Activated CD8-positive, alpha-beta memory T cell treated with anti-CD3 and anti-CD28 coated beads for 24 hours (primary cell): ENCODE data around the gene TRAPPC3.

ENCODE experiments used
- DNase-seq: peaks from one replicate; pipeline ENCODE4 v3.0.0-alpha.2; 2020

Gene TRAPPC3

GRCh38 chr1:36097693-36098585 lies 51.3 kb downstream of the TRAPPC3 start:
- DNase-seq: no peak

- DNase-seq: peak; percentile 54
These were observed 52.5 kb downstream of the TRAPPC3 start for GRCh38 chr1:36096500-36097432.

- DNase-seq: no peak
These were observed 53.4 kb downstream of the TRAPPC3 start for GRCh38 chr1:36095760-36096405.

- DNase-seq: no peak
These were observed 54.6 kb downstream of the TRAPPC3 start for GRCh38 chr1:36094621-36095061.

GRCh38 chr1:36093929-36094328 lies 55.4 kb downstream of the TRAPPC3 start:
- no peak for DNase-seq

GRCh38 chr1:36093226-36093625 lies 56.1 kb downstream of the TRAPPC3 start:
- DNase-seq: no peak

- DNase-seq: peak; percentile 32
These were observed 56.5 kb downstream of the TRAPPC3 start for GRCh38 chr1:36092798-36093185.

GRCh38 chr1:36092166-36092797 lies 57.0 kb downstream of the TRAPPC3 start:
- peak; percentile 46 for DNase-seq

- DNase-seq: peak; percentile 38
These were observed 57.6 kb downstream of the TRAPPC3 start for GRCh38 chr1:36091698-36092097.

GRCh38 chr1:36091141-36091540 lies 58.1 kb downstream of the TRAPPC3 start:
- no peak for DNase-seq

- no peak for DNase-seq
These were observed 59.7 kb downstream of the TRAPPC3 start for GRCh38 chr1:36089393-36090121.

- peak; percentile 97 for DNase-seq
These were observed 60.5 kb downstream of the TRAPPC3 start, which contains the start of gene ADPRS for GRCh38 chr1:36088577-36089392. Gene ADPRS, plus strand, starts transcription at chr1:36088892. Its CDS starts 13 bp downstream, at chr1:36088905.

GRCh38 chr1:36088265-36088576 lies 61.1 kb downstream of the TRAPPC3 start:
- no peak for DNase-seq

- DNase-seq: peak; percentile 58
These were observed 61.8 kb downstream of the TRAPPC3 start for GRCh38 chr1:36087233-36088123.
